Mucosa of rectum (tissue), 2 donors: Measurements from ENCODE around the gene ATP10A.

Experiments used
- H3K27ac ChIP-seq, 2 donors: one replicate each; pipeline ENCODE4 v1.7.0; 2013; ENCODE audit warnings: inconsistent platforms in 2 of 2, low read depth in 2 of 2, low read length in 2 of 2
- H3K27me3 ChIP-seq, 2 donors: one replicate each; pipeline ENCODE4 v1.7.0; 2013; ENCODE audit warnings: low read length in 2 of 2; ENCODE audit not compliant: control insufficient read depth in 2 of 2, insufficient read depth in 2 of 2
- H3K36me3 ChIP-seq, 2 donors: one replicate each; pipeline ENCODE4 v1.7.0; 2013; ENCODE audit warnings: low read length in 2 of 2; ENCODE audit not compliant: control insufficient read depth in 2 of 2, insufficient read depth in 2 of 2
- H3K4me1 ChIP-seq, 2 donors: one replicate each; pipeline ENCODE4 v1.7.0; 2013; ENCODE audit warnings: low read length in 2 of 2, mild to moderate bottlenecking in 1 of 2; ENCODE audit not compliant: control insufficient read depth in 2 of 2, insufficient read depth in 2 of 2
- H3K4me3 ChIP-seq, 2 donors: one replicate each; pipeline ENCODE4 v1.7.0; 2013; ENCODE audit warnings: low read length in 2 of 2
- H3K9ac ChIP-seq, 2 donors: one replicate each; pipeline ENCODE4 v1.7.0; 2013; ENCODE audit warnings: low read length in 2 of 2, low read depth in 1 of 2, mild to moderate bottlenecking in 1 of 2
- H3K9me3 ChIP-seq, 2 donors: one replicate each; pipeline ENCODE4 v1.7.0; 2013; ENCODE audit warnings: low read length in 2 of 2; ENCODE audit not compliant: control insufficient read depth in 2 of 2
- donor health status: healthy.
- donor health status: Normal muscosa, but diverticular disease.

Gene ATP10A

GRCh38 chr15:25797936-25798901, 64.9 kb downstream of the ATP10A start:
- Histone ChIP-seq H3K9ac (no peak overlapping the region), H3K27me3 (no peaks in the 10 kb centered on the region), H3K4me3 (peak overlapping the region in 1 of 2 donors; percentile 2), H3K4me1 (no peaks in the 10 kb centered on the region), H3K9me3 (peaks cover 0 to 2% of the 10 kb centered on the region in 2 donors), H3K36me3 (no peaks in the 10 kb centered on the region), H3K27ac (no peak overlapping the region)

DNA sequence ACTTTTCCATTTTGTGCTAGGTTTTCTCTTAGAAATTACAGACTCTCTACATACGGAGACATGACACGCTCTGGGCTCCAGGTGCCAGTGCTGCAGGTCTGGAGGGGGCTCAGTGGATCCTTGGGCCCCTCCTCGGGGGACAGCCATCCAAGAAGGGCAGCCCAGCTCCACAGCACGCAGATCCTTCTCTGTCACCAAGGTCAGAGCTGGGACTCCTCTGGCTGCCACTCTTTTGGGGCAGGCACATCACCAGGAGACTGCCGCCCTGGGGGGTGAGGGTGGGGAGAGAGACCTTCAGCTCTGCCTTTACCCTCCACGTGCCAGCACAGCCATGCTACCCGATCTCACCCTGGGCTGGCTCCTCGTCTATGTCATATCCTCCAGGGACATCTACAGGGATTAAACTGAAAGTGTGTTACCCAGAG, 65.6 kb downstream of the ATP10A start:
- Histone ChIP-seq H3K27ac (peak overlapping the region in 1 of 2 donors; percentile 12), H3K4me1 (no peaks in the 10 kb centered on the region), H3K9ac (no peak overlapping the region), H3K27me3 (no peaks in the 10 kb centered on the region), H3K36me3 (no peaks in the 10 kb centered on the region), H3K9me3 (peaks cover 0 to 2% of the 10 kb centered on the region in 2 donors), H3K4me3 (no peak overlapping the region)

DNA sequence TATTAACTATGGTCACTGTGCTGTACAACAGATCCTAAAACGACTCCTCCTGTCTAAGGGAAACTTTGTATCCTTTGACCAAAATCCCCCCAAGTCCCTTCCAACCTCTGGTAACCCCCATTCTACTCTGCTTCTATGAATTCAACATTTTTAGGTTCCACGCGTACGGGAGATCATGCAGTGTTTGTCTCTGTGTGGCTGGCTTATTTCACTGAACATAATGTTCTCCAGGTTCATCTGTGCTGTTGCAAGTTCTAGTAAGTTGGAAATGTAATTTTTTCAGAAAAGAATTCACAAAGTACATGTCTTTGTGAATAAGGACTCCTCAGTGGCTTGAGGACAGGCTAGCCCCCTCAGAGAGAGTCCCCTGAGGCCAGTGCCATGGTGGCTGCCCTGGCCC, 66.1 kb downstream of the ATP10A start:
- Histone ChIP-seq H3K36me3 (no peaks in the 10 kb centered on the region), H3K9ac (no peak overlapping the region), H3K4me3 (no peak overlapping the region), H3K9me3 (peaks cover 0 to 2% of the 10 kb centered on the region in 2 donors), H3K27ac (no peak overlapping the region), H3K27me3 (no peaks in the 10 kb centered on the region), H3K4me1 (no peaks in the 10 kb centered on the region)

- Histone ChIP-seq H3K9ac (no peak overlapping the region), H3K4me1 (no peaks in the 10 kb centered on the region), H3K27me3 (no peaks in the 10 kb centered on the region), H3K36me3 (no peaks in the 10 kb centered on the region), H3K9me3 (peaks cover 0 to 2% of the 10 kb centered on the region in 2 donors), H3K4me3 (no peak overlapping the region), H3K27ac (no peak overlapping the region)
These were observed 66.7 kb downstream of the ATP10A start for GRCh38 chr15:25796395-25796794.

DNA sequence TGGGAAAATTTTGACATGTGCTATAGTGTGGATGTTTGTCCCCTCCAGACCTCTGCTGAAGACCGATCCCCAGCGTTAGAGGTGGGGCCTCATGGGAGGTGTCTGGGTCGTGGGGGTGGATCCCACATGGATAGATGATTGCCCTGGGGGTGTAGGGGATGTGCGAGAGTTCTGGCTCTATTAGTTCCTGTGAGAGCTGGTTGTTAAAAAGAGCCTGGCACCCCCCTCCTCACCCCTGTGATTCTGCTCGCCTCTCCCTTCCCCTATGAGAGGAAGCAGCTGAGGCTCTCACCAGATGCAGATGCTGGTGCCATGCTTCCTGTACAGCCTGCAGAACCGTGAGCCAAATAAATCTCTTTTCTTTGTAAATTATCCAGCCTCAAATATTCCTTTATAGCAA, 67.4 kb downstream of the ATP10A start:
- Histone ChIP-seq H3K4me1 (no peaks in the 10 kb centered on the region), H3K4me3 (no peak overlapping the region), H3K9ac (no peak overlapping the region), H3K27me3 (no peaks in the 10 kb centered on the region), H3K9me3 (peaks cover 0 to 2% of the 10 kb centered on the region in 2 donors), H3K36me3 (no peaks in the 10 kb centered on the region), H3K27ac (no peak overlapping the region)

DNA sequence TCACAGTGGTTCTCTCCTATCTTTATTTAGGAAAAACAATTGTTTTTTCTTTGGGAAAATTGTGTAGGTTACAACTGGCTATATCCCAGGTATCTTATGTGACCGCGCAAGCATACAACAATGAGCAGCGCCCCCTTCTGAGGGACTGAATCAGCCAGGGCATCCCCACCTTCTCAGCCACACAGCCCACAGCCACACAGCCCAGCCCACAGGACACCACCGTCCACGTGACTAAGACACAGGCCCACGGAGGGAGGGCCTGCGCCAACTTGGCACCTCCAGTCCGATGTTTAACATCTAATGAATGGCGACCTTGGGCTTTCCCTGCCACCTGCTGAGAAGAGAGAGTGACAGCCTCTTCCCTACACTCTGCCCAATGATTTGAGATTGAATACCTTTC, 68.1 kb downstream of the ATP10A start:
- H3K9ac ChIP-seq, result no peak overlapping the region
- no peaks in the 10 kb centered on the region for H3K4me1 ChIP-seq
- H3K36me3 ChIP-seq, result no peaks in the 10 kb centered on the region
- H3K9me3 ChIP-seq, result peaks cover 0 to 2% of the 10 kb centered on the region in 2 donors
- no peak overlapping the region for H3K4me3 ChIP-seq
- no peak overlapping the region for H3K27ac ChIP-seq
- no peaks in the 10 kb centered on the region for H3K27me3 ChIP-seq

GRCh38 chr15:25793354-25794050, 69.6 kb downstream of the ATP10A start:
- H3K4me3 ChIP-seq, result no peak overlapping the region
- H3K4me1 ChIP-seq, result no peaks in the 10 kb centered on the region
- peaks cover 0 to under 1% of the 10 kb centered on the region in 2 donors for H3K9me3 ChIP-seq
- H3K27ac ChIP-seq, result no peak overlapping the region
- H3K27me3 ChIP-seq, result no peaks in the 10 kb centered on the region
- no peak overlapping the region for H3K9ac ChIP-seq
- no peaks in the 10 kb centered on the region for H3K36me3 ChIP-seq

DNA sequence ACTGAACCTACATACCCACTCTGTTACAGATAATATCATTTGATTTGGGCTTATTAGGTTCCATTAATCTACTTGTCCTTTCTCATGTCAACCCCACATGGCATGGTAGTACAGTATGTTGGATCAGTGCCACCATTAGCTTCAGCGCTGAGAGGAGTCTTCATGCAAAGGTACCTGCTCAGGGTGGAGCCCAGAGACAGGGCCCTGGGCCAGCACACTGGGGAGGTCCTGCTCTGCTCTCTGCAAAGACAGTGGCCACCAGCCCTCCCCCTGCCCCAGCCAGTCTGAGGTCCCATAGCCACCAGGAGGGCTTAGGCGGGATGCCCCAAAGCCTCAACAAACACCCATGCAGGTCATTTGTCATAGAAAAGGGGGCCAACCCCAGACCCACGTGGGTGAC, 71.0 kb downstream of the ATP10A start:
- Histone ChIP-seq H3K4me3 (no peak overlapping the region), H3K27me3 (no peaks in the 10 kb centered on the region), H3K9me3 (no peaks in the 10 kb centered on the region), H3K9ac (no peak overlapping the region), H3K4me1 (peaks cover 0 to 7% of the 10 kb centered on the region in 2 donors), H3K36me3 (no peaks in the 10 kb centered on the region), H3K27ac (no peak overlapping the region)

DNA sequence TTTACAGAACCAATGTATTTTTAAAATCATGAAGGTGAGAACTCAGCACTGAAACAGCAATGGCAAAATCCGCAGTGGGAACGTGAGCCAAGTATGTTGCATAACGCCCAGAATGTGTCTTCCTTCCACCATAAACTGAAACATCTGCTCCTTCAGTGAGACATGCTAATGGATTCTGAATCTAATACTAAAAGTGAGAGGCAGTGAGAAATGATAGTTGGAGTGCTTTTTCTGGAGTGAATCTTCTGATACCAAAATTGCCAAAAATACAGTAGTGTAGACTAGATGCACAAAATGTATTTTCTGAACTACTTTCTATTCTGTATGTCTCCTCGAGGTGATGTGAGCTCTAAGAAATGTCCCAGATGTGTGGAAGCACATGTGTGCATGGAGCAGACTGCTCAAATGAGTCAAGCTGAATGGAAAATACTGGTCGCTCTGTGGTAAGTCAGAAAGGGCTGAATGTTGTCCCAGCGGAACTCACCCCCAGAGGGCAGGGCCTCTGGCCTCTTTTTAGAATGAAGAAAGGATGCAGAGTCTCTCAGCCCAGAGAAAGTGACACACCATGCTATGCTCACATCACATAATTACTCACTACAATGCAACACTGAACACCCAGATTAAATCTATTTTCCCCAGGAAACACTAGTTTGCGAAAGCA, 73.0 kb downstream of the ATP10A start:
- H3K27me3 ChIP-seq, result no peaks in the 10 kb centered on the region
- H3K27ac ChIP-seq, result peak overlapping the region; percentile 41 to 52

GRCh38 chr15:25789616-25789999, 73.5 kb downstream of the ATP10A start:
- H3K9ac ChIP-seq, result no peak overlapping the region

More for the DNA sequence above, 73.0 kb downstream of the ATP10A start:
- Histone ChIP-seq H3K9ac (no peak overlapping the region), H3K36me3 (no peaks in the 10 kb centered on the region), H3K4me1 (peaks cover 0 to 7% of the 10 kb centered on the region in 2 donors), H3K9me3 (no peaks in the 10 kb centered on the region), H3K4me3 (no peak overlapping the region)

More at GRCh38 chr15:25789616-25789999, 73.5 kb downstream of the ATP10A start:
- Histone ChIP-seq H3K36me3 (no peaks in the 10 kb centered on the region), H3K9me3 (no peaks in the 10 kb centered on the region), H3K4me1 (peaks cover 2 to 7% of the 10 kb centered on the region in 2 donors), H3K4me3 (no peak overlapping the region), H3K27me3 (no peaks in the 10 kb centered on the region), H3K27ac (peak overlapping the region; percentile 51 to 52)
